Renal pelvis (tissue), 12 donors: Measurements from ENCODE around the gene SIRPG. TPM values are rescaled to one million over a fixed set of nuclear protein-coding genes. Genes with fewer than 3 reads are reported as not detected.
"Not testable (repeated sequence)": the region's sequence is repeated elsewhere in the genome, so short reads cannot be mapped to it uniquely, and the experiment has no call there.

ENCODE experiments used
- DNase-seq: peaks from one replicate; pipeline ENCODE4 v3.0.0-alpha.2; 2013
- long read RNA-seq, 16 experiments: transcript quantifications; one replicate each; lab custom pipeline, GENCODE V29; 2026
- polyA plus RNA-seq, 3 donors: library from polyadenylated mRNA; unstranded; fragments of 120-200 nt; gene quantifications; one replicate each; pipeline ENCODE4 v1.2.1, GENCODE V29; 2013; ENCODE audit not compliant: insufficient read length in 3 of 3

SIRPG gene
- not detected for polyA plus RNA-seq
- long read RNA-seq, donor 1, result 0 reads
- long read RNA-seq, donor 2, result 0 reads
- long read RNA-seq, donor 3, result 0 reads
- long read RNA-seq, donor 4, result 0 reads
- long read RNA-seq, donor 5, result 0 reads
- long read RNA-seq, donor 6, result 0 reads
- long read RNA-seq, donor 7, result 0 reads
- long read RNA-seq, donor 8, result 0 reads
- long read RNA-seq, donor 9, result 0 reads
- long read RNA-seq, donor 10, result 0 reads
- long read RNA-seq, donor 11, result 0 reads
- long read RNA-seq, donor 12, result 0 reads
- long read RNA-seq, donor 13, result 0 reads
- long read RNA-seq, donor 14, result 0 reads
- long read RNA-seq, donor 15, result 0 reads
- long read RNA-seq, donor 16, result 0 reads

DNA sequence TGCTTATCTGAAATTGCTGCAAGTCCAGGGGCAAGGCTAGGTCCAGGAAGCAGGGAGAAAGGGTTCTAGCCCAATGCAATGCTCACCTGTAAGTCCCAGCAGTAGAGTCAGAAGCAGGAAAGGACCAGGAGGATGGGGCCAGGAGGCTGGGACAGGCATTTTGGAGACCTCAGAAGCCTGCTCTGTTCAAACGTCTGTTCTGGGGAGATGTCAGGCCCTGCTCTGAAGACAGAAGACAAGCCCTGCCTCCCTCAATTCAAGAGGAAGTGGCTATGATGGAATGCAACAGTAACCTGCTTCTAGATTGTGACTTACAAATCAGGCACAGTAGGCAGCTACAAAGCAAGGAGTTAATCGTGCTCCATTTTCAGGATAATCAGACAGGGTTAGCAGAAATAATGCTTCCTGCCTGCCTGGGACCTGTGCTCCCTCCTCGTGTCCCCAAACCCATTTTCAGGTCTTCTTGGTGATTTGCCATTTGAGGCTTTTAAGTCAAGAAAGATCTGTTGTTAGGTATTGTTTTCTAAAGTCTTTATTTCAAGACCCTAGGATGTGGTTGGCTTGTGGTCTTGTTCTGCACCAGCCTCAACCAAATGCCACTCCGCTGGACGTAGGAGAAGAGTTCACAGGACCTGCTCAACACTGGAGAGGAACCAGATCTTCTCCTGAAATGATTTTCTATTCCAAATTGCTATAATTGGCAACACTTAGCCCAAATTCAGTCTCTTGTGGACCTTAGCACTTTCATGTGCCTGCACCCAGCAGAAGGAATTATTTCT lies at the start of gene SIRPG:
SIRPG (minus strand) TSS at position 224 of the 779 bp plus-strand sequence; CDS start at position 159, 65 bp downstream.
- DNase-seq, result no peak

DNA sequence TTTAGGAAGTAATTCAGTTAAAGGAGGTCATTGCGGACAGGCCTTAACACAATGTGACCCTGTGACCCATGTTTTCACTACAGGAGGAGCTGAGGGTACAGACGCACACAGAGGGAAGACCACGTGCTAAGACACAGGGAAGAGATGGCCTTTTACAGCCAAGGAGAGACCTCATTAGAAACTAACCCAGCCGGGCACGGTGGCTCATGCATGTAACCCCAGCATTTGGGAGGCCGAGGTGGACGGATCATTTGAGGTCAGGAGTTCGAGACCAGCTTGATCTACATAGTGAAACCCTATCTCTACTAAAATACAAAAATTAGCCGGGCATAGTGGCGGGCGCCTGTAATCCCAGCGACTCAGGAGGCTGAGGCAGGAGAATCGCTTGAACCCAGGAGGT lies 49.3 kb upstream of the SIRPG start:
- DNase-seq, result not testable (repeated sequence)

DNA sequence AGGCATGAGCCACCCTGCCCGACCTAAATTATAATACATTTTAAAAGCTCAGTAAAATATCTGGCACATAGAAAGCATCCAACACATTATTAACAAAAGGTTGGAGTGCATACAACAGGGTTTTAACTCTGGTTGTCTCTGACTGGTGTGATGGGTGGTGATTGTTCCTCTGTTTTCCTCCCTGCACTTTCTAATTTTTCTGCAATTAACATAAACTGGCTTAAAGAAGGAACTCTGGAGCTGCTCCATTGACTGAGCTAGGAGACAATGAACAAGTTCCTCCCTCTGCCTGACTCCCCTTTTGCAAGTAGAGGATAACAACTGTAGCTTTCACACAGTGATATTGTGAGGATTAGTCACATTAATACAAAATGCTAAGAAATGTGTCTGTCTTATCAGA lies 48.5 kb upstream of the SIRPG start:
- no peak for DNase-seq

DNA sequence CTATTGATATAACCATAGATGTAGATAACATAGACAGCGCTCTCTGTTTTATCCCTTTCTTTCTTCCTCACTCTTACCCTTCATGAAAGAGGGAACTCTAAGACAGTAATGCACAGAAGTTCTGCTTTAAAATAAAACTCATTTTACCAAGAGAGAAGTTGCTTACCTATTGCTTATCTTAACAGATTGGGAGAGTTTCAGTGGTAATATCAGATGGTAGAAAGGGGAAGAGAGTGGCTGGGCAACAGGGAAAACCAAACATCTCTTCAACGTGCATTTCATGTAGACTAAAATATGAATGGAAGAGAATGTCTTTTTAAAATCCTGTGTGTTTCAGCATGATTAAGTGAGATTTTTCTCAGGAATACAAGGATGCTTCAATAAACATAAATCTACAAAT lies 45.3 kb upstream of the SIRPG start:
- DNase-seq, result no peak

DNA sequence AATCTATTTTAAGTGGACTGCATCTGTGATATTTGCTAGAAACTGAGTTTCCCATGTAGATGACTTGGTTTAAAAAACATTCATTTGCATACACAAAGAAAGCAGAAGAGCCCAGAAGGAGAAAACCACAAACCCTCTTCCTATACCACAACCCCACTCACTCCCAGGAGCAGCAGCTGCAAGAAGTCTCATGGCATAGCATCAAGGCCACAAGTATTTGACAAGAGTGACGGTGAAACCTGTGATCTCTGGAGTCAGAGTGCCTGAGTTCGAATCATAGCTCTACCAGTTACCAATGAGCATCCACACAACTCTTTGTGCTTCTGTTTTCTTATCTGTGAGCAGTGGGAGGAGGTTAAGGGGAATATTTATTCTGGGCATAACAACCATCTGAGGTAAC lies 44.7 kb upstream of the SIRPG start:
- no peak for DNase-seq

DNA sequence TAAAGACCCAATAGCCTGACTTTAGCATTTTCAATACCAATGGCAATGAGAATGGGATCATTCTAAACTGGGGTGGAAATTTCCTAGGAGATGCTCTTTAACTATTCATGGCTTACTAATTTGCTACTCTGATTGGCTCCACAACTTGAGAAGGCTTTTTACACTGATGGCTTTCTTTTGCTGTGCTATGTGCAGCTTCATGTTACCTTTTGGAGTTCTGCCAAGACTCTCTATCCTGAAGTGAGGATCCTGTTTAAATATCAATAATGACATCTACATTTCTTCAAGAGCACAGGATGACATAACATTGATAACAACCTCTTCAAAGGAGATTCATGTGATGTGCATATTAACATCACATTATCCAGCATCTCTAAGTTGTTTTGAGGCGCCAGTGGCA lies 43.4 kb upstream of the SIRPG start:
- no peak for DNase-seq

DNA sequence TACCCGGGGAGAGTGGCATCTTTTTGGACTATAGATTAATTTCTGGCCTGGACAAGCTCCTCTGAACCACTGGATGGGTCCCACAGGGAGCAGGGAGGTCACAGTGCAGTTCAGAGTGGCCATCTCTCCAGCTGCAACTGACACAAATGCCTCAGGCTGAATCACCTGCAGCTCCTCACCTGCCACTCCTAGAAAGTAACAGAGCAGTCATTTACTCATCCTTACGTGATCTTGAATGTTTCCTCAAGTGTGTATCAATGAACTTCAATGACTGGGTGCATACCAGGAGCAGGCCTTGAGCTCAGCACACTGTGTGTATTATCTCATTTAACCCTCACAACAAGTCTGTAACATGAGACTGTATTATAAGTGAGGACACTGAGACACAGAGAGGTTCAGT lies 40.0 kb upstream of the SIRPG start:
- DNase-seq, result no peak

DNA sequence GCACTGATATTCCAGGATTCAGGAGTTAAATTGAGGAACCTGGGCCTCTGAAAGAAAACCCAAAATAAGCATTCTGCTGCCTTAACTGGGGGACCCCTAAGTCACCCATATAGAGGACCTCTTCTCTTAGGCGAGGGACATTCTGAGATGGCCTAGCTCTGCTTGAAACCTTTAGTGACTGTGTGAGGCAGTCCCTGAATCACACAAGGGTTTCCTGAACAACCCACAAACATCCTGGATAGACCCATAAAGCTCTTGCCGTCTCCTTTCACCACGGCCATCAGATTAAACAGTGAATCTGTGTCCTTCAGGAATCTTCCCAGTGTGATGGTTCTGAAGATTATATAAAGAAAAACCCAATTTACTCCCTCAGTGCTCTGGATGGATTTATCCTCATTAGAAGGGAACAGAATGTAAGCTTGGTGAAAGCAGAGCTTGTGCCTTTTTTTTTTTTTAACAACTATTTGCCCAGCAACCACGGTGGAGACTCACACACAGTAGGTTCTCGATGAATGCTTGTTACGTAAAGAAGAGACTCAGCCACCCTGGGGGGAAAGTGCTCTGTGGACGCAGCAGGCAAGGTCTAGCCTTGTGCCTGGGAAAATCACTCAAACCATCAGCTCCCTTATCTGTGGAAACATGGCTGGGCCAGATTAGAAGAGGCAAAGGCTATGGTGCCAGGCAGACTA lies 39.1 kb upstream of the SIRPG start:
- DNase-seq, result no peak

DNA sequence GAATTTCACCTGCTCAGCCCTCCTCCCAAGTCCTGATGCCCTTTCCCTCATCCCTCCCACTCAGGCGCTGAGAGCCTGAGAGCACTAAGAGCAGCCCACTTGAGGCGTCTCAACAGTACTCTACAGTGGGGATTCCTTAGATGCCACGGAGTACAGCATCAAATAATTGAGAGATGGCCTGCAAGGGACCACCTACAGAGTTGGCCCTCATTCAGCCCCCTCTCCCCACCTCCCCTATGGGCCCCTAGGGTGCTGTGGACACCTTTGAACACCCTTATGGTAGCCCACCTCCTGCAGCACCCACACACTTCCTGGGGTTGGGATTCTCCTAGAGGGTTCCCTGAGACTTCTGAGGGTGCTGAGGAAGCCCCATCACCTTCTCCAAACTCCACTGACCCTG lies 37.1 kb upstream of the SIRPG start:
- DNase-seq, result no peak

DNA sequence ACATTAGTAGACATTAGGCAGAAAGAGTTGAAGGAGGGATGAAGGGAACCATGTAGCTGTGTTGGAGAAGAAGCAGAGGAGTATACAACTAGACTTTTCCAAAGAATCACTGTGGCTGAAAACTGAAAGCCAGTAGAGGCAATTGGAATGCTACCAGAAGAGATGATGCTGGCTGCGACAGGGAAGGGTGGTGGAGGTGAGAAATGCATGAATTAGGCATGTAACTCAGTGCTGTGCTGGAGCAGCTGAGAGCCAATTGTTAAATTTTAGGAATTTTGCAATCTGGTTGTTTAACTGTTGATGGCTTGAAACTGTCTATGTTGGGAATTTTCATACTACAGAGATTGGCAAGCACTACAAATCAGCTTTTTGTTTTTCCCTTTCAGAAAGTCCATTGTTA lies 35.8 kb upstream of the SIRPG start:
- no peak for DNase-seq

DNA sequence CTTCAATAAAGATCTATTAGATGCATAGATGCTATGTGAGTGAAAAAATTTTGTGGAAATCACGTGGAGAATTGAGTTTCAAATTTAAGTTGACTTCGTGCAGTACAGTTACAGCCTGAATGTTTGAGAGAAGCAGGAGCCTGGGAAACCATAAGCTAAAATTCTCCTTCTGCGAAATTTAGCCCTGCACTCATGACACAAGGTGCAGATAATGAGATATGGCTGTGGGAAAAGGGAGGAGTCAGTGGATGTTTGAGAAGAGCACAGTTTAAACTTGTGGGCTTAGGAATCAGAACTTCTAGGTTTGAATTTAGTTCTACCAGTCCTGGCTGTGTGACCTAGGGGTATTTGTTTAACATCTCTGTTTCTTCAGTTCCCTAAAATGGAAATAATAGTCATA lies 32.1 kb upstream of the SIRPG start:
- no peak for DNase-seq

DNA sequence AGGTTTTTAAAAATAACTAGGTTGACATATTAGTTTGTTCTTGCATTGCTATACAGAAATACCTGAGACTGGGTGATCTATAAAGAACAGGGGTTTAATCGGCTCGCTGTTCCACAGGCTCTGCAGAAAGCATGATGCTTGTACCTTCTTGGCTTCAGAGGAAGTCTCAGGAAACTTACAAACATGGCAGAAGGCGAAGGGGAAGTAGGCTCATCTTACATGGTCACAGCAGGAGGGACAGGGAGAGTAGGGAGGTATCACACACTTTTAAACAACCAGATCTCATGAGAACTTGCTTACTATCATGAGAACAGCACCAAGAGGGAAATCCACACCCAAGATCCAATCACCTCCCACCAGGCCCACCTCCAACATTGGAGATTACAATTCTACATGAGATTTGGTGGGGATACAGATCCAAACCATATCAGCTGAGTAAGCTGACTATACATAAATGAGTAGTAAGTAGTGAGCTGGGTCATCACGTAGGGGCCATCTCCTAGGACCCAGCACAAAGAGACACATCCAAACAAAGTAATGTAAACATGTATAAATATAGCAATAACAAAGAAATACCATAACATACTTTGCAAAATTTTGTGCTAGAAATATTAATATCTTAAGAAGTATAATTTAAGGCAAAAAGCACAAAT lies 31.4 kb upstream of the SIRPG start:
- no peak for DNase-seq

DNA sequence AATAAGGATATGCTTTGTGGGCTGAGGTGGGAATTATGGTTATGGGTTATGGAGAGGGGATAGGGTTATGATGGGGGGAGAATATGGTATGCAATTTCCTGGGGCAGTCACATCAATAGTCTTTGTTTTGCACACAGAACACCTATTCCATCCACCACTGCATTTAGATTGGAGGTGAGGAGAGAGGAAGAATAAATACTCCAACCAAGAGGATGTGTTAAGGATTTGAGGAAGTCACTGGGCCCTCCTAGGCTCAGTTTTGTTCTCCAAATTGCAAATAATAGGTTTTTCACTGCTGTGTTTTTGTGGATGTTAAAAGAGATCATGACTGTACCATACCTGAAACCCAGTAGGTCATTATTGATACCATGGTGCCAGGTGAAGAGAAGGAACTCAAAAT lies 29.5 kb upstream of the SIRPG start:
- DNase-seq, result no peak

DNA sequence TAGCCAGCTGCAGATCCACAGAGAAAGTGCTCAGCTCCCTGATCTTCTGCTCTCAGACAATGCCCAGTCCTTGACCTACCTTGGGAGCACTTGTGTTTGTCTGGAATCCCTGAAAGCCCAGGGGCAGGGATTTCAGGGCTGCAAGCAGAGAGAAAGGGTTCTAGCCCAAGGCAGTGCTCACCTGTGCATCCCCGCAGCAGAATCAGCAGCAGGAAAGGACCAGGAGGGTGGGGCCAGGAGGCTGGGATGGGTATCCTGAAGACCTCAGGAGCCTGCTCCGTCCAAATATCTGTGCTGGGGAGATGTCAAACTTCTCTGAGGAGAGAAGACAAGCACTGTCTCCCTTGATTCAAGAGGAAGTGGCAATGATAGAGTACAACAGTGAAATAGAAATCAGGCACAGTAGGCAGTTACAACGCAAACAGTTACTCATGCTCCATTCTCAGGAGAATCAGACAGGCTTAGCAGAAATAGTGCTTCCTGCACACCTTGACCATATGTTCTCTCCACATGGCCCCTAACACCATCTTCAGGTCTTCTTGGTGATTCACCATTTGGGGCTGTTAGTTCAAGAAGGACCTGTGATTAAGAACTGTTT lies 28.7 kb upstream of the SIRPG start:
- DNase-seq, result no peak

DNA sequence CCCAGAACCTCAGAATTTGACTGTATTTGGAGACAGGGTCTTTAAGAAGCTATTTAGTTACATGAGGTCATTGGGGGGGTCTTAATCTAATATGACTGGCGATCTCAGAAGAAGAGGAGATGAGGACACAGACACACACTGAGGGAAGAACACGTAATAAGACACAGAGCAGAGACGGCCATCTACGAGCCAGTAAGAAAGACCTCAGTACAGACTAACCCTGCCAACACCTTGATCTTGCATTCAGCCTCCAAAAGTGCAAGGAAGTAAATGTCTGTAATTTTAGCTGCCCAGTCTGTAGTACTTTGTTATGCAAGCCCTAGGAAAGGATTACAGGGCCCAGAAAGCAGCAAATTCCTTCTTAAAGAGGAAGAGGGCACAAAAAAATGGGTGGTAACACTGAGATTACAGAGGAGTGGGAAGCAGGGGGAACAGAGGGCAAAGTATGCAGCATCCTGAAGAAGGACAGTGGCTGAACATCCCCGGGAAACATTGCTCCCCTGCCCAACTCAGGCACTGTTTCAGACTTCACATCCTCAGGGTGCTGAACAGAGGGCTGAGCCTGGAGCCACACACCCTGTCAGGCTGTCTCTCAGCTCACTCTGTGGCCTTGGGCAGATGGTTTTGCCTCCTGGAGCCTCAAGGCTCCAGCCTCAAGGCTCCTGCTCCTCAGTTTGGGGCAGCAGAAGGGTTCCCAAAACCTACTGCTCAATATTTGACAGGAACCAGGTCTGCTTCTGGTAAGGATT lies 27.9 kb upstream of the SIRPG start:
- no peak for DNase-seq

DNA sequence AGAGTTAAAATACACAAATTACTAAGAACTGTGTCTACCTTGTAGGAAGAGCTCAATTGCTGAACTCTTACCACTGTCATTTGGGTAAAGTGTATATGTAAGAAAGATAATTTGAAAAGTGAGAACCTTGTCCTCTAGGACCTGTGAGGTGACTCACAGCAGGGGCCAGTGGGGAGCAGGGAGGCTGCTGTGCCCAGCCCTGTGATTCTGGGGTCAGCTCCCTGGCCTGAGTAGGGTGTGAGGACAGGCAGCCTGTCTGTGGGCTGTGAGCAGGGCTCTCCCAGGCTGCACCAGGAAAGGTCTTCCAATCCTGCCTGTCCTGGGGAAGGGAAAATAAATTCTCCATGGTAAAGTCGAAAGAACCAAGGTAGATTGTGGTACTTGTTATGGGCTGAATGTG lies 27.3 kb upstream of the SIRPG start:
- DNase-seq, result no peak

DNA sequence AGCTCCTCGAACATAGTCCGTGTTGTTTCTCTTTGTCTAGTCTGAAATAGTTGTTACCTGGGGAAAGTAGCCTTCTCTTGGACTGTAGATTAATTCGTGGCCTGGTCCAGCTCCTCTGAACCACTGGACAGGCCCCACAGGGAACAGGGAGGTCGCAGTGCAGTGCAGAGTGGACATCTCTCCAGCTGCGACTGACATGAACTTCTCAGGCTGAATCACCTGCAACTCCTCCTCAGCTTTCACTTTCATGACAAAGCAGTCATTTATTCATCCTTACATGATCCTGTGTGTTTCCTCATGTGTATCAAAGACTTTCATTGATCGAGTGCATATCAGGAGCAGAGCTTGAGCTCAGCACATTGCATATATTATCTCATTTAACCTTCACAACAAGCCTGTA lies 19.1 kb upstream of the SIRPG start:
- no peak for DNase-seq

DNA sequence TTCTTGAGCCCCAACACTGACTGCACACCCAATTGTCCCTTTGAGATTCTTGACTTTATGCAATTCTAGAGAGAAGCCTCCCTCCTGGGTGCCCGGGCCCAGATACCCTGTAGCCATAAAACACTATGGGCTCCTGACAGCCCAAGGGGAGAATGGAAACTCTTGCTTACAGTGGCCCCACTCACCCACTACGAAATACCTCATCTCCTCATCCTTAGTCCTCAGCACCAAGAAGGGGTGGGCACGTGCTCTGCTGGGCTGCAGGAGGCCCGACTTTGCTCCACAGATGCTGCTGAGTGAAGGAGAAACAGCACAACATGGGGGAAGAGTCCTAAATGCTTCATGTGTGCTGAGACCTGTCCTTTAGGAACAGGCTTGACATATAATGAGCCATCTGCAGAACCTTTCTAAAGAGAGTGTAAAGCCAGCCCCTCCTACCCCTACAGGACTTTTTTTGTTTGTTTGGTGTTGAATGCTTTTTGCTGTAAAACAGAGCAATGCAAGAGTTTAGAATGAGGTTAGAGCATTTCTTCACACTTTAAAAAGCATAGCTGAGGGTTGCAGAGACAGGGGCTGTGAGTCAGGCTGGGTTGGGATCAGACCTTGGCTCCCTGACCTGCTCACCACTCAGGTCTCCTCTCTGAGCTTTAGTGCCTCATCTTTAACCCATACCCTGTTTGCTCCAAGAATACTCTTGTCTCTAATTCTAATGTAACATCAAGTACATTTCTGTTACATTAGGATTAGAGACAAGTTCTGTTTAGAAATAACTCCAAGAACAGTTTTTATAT lies 17.6 kb upstream of the SIRPG start:
- no peak for DNase-seq

DNA sequence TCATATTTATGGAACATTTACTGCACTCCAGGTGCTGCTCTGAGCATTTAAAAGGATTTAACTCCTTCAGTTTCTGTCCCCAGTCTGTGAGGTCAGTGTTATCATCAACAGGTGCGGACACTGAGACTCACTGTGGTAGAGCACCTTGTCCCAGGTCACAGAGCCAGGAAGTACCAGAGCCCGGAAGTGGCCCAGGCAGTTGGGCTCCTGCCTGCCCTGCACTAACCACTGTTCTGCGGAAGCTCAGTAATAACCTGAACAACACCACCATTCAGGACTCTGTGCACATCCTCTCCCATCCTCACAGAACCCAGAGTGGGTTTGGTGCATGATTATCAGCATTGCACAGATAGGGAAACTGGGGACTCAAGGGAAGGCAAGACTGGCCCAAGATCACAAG lies 16.8 kb upstream of the SIRPG start:
- DNase-seq, result no peak

DNA sequence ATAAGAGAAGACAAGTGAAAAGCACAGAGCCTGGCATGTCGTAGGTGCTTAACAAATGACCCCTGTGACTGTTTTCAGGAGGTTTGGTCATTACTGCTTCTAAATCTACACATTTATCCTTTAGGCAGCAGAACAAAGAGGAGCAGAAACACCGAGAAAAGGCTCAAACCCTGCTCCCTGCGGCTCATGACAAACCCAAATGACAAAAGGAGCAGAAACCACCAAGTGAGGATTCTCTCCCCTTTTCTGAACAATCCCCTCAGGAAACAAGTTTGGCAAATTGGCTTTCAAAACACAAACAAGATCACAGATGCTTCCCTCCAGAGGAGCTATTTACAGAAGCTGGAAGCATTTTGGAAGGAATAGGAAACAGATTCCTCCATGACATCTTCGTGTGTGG lies 15.8 kb upstream of the SIRPG start:
- DNase-seq, result no peak
